ENCODE data around the gene LOXL4. TPM values are rescaled to one million over a fixed set of nuclear protein-coding genes. Genes with fewer than 3 reads are reported as not detected.

The LOXL4 gene
- total and polyA plus RNA-seq, 12 donors, result 0.61 to 14.4 (median 3.4) TPM

GRCh38 chr10:98307916-98308541 is 40.0 kb upstream of the LOXL4 start:
- Histone ChIP-seq H3K36me3 (replicated peaks in 1 of 2) (no peaks in the 10 kb centered on the region), H3K4me3 (no peak overlapping the region), H3K27ac (no peak overlapping the region), H3K27me3 (no peaks in the 10 kb centered on the region), H3K9me3 (replicated peaks in 1 of 3) (no peaks in the 10 kb centered on the region), H3K4me1 (replicated peaks in 1 of 2) (peaks cover 6 to 8% of the 10 kb centered on the region in 2 donors)
- no peak for TF ChIP-seq POLR2A (IDR thresholded peaks at IDR 0.05)
- TF ChIP-seq, protein P1, sequence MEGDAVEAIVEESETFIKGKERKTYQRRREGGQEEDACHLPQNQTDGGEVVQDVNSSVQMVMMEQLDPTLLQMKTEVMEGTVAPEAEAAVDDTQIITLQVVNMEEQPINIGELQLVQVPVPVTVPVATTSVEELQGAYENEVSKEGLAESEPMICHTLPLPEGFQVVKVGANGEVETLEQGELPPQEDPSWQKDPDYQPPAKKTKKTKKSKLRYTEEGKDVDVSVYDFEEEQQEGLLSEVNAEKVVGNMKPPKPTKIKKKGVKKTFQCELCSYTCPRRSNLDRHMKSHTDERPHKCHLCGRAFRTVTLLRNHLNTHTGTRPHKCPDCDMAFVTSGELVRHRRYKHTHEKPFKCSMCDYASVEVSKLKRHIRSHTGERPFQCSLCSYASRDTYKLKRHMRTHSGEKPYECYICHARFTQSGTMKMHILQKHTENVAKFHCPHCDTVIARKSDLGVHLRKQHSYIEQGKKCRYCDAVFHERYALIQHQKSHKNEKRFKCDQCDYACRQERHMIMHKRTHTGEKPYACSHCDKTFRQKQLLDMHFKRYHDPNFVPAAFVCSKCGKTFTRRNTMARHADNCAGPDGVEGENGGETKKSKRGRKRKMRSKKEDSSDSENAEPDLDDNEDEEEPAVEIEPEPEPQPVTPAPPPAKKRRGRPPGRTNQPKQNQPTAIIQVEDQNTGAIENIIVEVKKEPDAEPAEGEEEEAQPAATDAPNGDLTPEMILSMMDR (IDR thresholded peaks at IDR 0.05), result no peak
- intact Hi-C loops (cut with DNase I), result loop anchor here in 1 of 2 donors (5.0 to 10.0 kb wide), 2 partner anchors 41 to 263 kb away; partner anchors contain the start of gene LOXL4
- WGBS, 4 donors, result 84 to 86% (median 85%) methylated on average over 11 of the region's 11 CpGs
- no peak for DNase-seq

- intact Hi-C loops (cut with DNase I), result loop anchor here in 1 of 2 donors (5.0 to 10.0 kb wide), 2 partner anchors 39 to 262 kb away; partner anchors contain the start of gene LOXL4
- WGBS, 4 donors, result 75 to 83% (median 80%) methylated on average over 4 of the region's 4 CpGs
- Histone ChIP-seq H3K4me1 (replicated peaks in 1 of 2) (peaks cover 6 to 8% of the 10 kb centered on the region in 2 donors), H3K27me3 (no peaks in the 10 kb centered on the region), H3K27ac (no peak overlapping the region), H3K4me3 (no peak overlapping the region), H3K9me3 (replicated peaks in 1 of 3) (no peaks in the 10 kb centered on the region), H3K36me3 (replicated peaks in 1 of 2) (no peaks in the 10 kb centered on the region)
- no peak for DNase-seq
- TF ChIP-seq POLR2A (IDR thresholded peaks at IDR 0.05), result no peak
- TF ChIP-seq, protein P1 (IDR thresholded peaks at IDR 0.05), result no peak
These were observed 38.5 kb upstream of the LOXL4 start for GRCh38 chr10:98306501-98306900.

GRCh38 chr10:98303569-98303968 is 35.6 kb upstream of the LOXL4 start:
- Histone ChIP-seq H3K9me3 (replicated peaks in 1 of 3) (no peaks in the 10 kb centered on the region), H3K36me3 (replicated peaks in 1 of 2) (no peaks in the 10 kb centered on the region), H3K27ac (no peak overlapping the region), H3K4me1 (replicated peaks in 1 of 2) (no peaks in the 10 kb centered on the region), H3K4me3 (no peak overlapping the region), H3K27me3 (no peaks in the 10 kb centered on the region)
- TF ChIP-seq, protein P1 (IDR thresholded peaks at IDR 0.05), result no peak
- TF ChIP-seq POLR2A (IDR thresholded peaks at IDR 0.05), result no peak
- DNase-seq, result no peak
- intact Hi-C loops (cut with DNase I), result loop anchor here in 1 of 2 donors (10.0 kb wide), 1 partner anchor 259 kb away; no protein-coding TSS in a partner anchor

- 68 to 89% (median 76%) methylated on average over 4 of the region's 4 CpGs for WGBS, 4 donors
- H3K27ac ChIP-seq, result peak overlapping the region in 1 of 5 donors; percentile 22
- no peaks in the 10 kb centered on the region for H3K27me3 ChIP-seq
- H3K9me3 ChIP-seq (replicated peaks in 1 of 3), result no peaks in the 10 kb centered on the region
- no peak for TF ChIP-seq POLR2A (IDR thresholded peaks at IDR 0.05)
- TF ChIP-seq, protein P1 (IDR thresholded peaks at IDR 0.05), result no peak
- H3K4me1 ChIP-seq (replicated peaks in 1 of 2), result no peaks in the 10 kb centered on the region
- no peak for DNase-seq
- H3K4me3 ChIP-seq, result no peak overlapping the region
- H3K36me3 ChIP-seq (replicated peaks in 1 of 2), result no peaks in the 10 kb centered on the region
- intact Hi-C loops (cut with DNase I), result loop anchor here in 1 of 2 donors (10.0 kb wide), 1 partner anchor 258 kb away; no protein-coding TSS in a partner anchor
These were observed 34.9 kb upstream of the LOXL4 start for GRCh38 chr10:98302741-98303365.
